GM12878 (cell line): ENCODE results near the gene CFAP52. TPM values are rescaled to one million over a fixed set of nuclear protein-coding genes. Genes with fewer than 3 reads are reported as not detected.

Experiments
- ATAC-seq: fragments of 200-7000 bp; cut with Tn5 transposase; 3 replicates; pipeline ENCODE4 v1.9.1; 2020; ENCODE audit warnings: mild to moderate bottlenecking, moderate library complexity
- BruUV-seq: library from RNA; stranded (reverse); fragments of 400-500 nt; replicated peaks from 2 replicates; lab custom pipeline; 2021; lab: Mats Ljungman, UMichigan
- CTCF ChIA-PET: fragments of 300-600 bp; sonication (Branson Sonifier 250); formaldehyde crosslinking; extraction: SDS; loops from one replicate; lab custom pipeline; 2021; ENCODE audit warnings: inconsistent platforms; lab: Yijun Ruan, JAX
- POLR2A ChIA-PET: fragments of 350-600 bp; formaldehyde crosslinking; extraction: SDS; loops from one replicate; lab custom pipeline; 2021; ENCODE audit warnings: inconsistent platforms; lab: Charles Lee
- RAD21 ChIA-PET: fragments of 300-600 bp; sonication (Branson Sonifier 250); formaldehyde crosslinking; loops from one replicate; lab custom pipeline; 2023; ENCODE audit warnings: antibody characterized with exemption; ENCODE audit not compliant: unreplicated experiment; lab: Charles Lee
- SMC1A ChIA-PET: fragments of 300-600 bp; sonication (Branson Sonifier 250); formaldehyde crosslinking; loops from one replicate; lab custom pipeline; 2023; ENCODE audit not compliant: unreplicated experiment, uncharacterized antibody; lab: Charles Lee
- DNase-seq: peaks from one replicate; pipeline ENCODE4 v3.0.0-alpha.2; 2011; ENCODE audit warnings: low read depth, low spot score
- FAIRE-seq: peaks from 3 replicates; lab custom pipeline; 2011; peaks lifted over from hg19 to GRCh38; lab: Jason Lieb, UNC
- H2AFZ ChIP-seq: 2 replicates; pipeline ENCODE4 v1.6.0; 2011; ENCODE audit warnings: low read depth, low read length, control low read depth; ENCODE audit not compliant: control insufficient read depth
- H3K27ac ChIP-seq: 2 replicates; pipeline ENCODE4 v1.5.1; 2011; ENCODE audit warnings: control low read depth; ENCODE audit not compliant: control insufficient read depth, insufficient read depth
- H3K27me3 ChIP-seq, 2 experiments: replicated peaks in 1 of 2; 2 replicates each; pipeline versions ENCODE4 v1.6.0 to v1.6.1; 2011; ENCODE audit warnings: low read length in 1 of 2; ENCODE audit not compliant: control insufficient read depth in 2 of 2, insufficient read depth in 2 of 2
- H3K36me3 ChIP-seq, 2 experiments: 2 replicates each; pipeline ENCODE4 v1.5.1; 2011; ENCODE audit warnings: low read length in 1 of 2; ENCODE audit not compliant: control insufficient read depth in 2 of 2, insufficient read depth in 2 of 2
- H3K4me1 ChIP-seq: 2 replicates; pipeline ENCODE4 v1.6.1; 2011; ENCODE audit warnings: mild to moderate bottlenecking, low read length, moderate library complexity, mixed read lengths; ENCODE audit not compliant: control insufficient read depth, insufficient read depth
- H3K4me2 ChIP-seq: 2 replicates; pipeline ENCODE4 v1.6.0; 2011; ENCODE audit warnings: control low read depth; ENCODE audit not compliant: control insufficient read depth, insufficient read depth
- H3K4me3 ChIP-seq: fragments of 200-600 bp; sonication (generic); 2 replicates; pipeline ENCODE4 v1.5.1; 2016
- H3K79me2 ChIP-seq: 2 replicates; pipeline ENCODE4 v1.6.0; 2011; ENCODE audit warnings: low read length; ENCODE audit not compliant: control insufficient read depth, insufficient read depth
- H3K9ac ChIP-seq: 2 replicates; pipeline ENCODE4 v1.8.0; 2011; ENCODE audit warnings: low read length, control low read depth, mixed read lengths; ENCODE audit not compliant: control insufficient read depth, insufficient read depth
- H3K9me3 ChIP-seq: replicated peaks from 3 replicates; pipeline ENCODE4 v1.5.1; 2011; ENCODE audit warnings: mild to moderate bottlenecking, low read length; ENCODE audit not compliant: control insufficient read depth, insufficient read depth
- H4K20me1 ChIP-seq: 2 replicates; pipeline ENCODE4 v1.6.0; 2011; ENCODE audit not compliant: control insufficient read depth, insufficient read depth
- CBFB ChIP-seq: IDR thresholded peaks from 2 replicates; pipeline ENCODE4 v1.6.1; 2016; ENCODE audit warnings: antibody characterized with exemption, low read depth
- CHD1 ChIP-seq: IDR thresholded peaks from 2 replicates; pipeline ENCODE4 v1.6.1; 2012; ENCODE audit warnings: low read depth, low read length, improper control_type of control experiment
- E2F4 ChIP-seq: IDR thresholded peaks from 2 replicates; pipeline ENCODE4 v1.6.1; 2012; ENCODE audit warnings: low read depth, low read length, improper control_type of control experiment
- EED ChIP-seq: sonication (generic); IDR thresholded peaks from 2 replicates; pipeline ENCODE4 v1.6.1; 2016; ENCODE audit warnings: antibody characterized with exemption, low read depth
- MEF2B ChIP-seq: fragments of 450-650 bp; IDR thresholded peaks from 2 replicates; pipeline ENCODE4 v1.6.1; 2018; ENCODE audit warnings: mild to moderate bottlenecking, moderate library complexity; ENCODE audit not compliant: partially characterized antibody, poor library complexity, severe bottlenecking
- MTA2 ChIP-seq: fragments of 450-650 bp; IDR thresholded peaks from 2 replicates; pipeline ENCODE4 v1.6.1; 2016; ENCODE audit warnings: low read depth, mild to moderate bottlenecking, moderate library complexity
- MYB ChIP-seq: fragments of 150-350 bp; IDR thresholded peaks from 2 replicates; pipeline ENCODE4 v1.6.1; 2014; ENCODE audit warnings: mild to moderate bottlenecking, low read depth, low read length, borderline replicate concordance
- POLR2A ChIP-seq: IDR thresholded peaks from 2 replicates; pipeline ENCODE4 v1.6.1; 2011; ENCODE audit warnings: low read depth, mild to moderate bottlenecking, low read length
- RAD51 ChIP-seq: fragments of 450-650 bp; IDR thresholded peaks from 2 replicates; pipeline ENCODE4 v1.6.1; 2016; ENCODE audit warnings: moderate library complexity, mild to moderate bottlenecking, inconsistent platforms
- SMAD1 ChIP-seq: fragments of 450-650 bp; IDR thresholded peaks from 2 replicates; pipeline ENCODE4 v1.6.1; 2018; ENCODE audit warnings: mild to moderate bottlenecking, low read depth; ENCODE audit not compliant: partially characterized antibody
- SMARCA5 ChIP-seq: fragments of 450-650 bp; IDR thresholded peaks from 2 replicates; pipeline ENCODE4 v1.6.1; 2017; ENCODE audit warnings: mild to moderate bottlenecking
- STAT3 ChIP-seq: IDR thresholded peaks from 2 replicates; pipeline ENCODE4 v1.6.1; 2011; ENCODE audit warnings: low read depth, low read length, improper control_type of control experiment
- TARDBP ChIP-seq: IDR thresholded peaks from 2 replicates; pipeline ENCODE4 v1.6.1; 2016; ENCODE audit warnings: borderline replicate concordance
- TCF3 ChIP-seq: IDR thresholded peaks from 2 replicates; pipeline ENCODE4 v1.6.1; 2012; ENCODE audit warnings: low read depth, mild to moderate bottlenecking, low read length, borderline replicate concordance; ENCODE audit not compliant: insufficient read depth
- TCF7 ChIP-seq: IDR thresholded peaks from 2 replicates; pipeline ENCODE4 v1.6.1; 2014; ENCODE audit warnings: antibody characterized with exemption, borderline replicate concordance
- in situ Hi-C: fragments of 300-500 bp; cut with MboI; formaldehyde crosslinking; loops from 9 replicates; pipeline ENCODE4 v1.14.3; 2018; ENCODE audit warnings: mixed read lengths
- intact Hi-C: fragments of 100-400 bp; cut with micrococcal nuclease; formaldehyde crosslinking; loops from one replicate; pipeline ENCODE4 v1.14.2; 2022; ENCODE audit not compliant: unreplicated experiment
- polyA plus RNA-seq, 11 experiments: library from polyadenylated mRNA; depleted of rRNA in 4 of 11; unstranded in 6 of 11; stranded (reverse) in 5 of 11; fragments of >200 nt; fragmentation: Nextera tagmentation in 4 of 11; fragmentation: Illumina TruSeq in 1 of 11; extraction: Ambion mirVana in 4 of 11; extraction: Trizol in 1 of 11; gene quantifications; 1 replicate in 1 of 11; 2 replicates in 10 of 11; pipeline versions ENCODE4 v1.2.1 to v1.2.3, GENCODE V29; 2011 to 2016; ENCODE audit warnings: inconsistent platforms in 2 of 11, missing spikeins in 2 of 11, low read depth in 1 of 11
- total RNA-seq, 4 experiments: library from RNA; depleted of rRNA in 3 of 4; stranded (reverse); fragments of >200 nt in 3 of 4; fragmentation: Illumina TruSeq in 1 of 4; extraction: Trizol in 1 of 4; gene quantifications; 2 replicates each; pipeline versions ENCODE4 v1.2.1 to v1.2.3, GENCODE V29; 2013 to 2021
- TF ChIP-seq, protein P1 (sequence below): fragments of 450-650 bp; IDR thresholded peaks from 2 replicates; pipeline ENCODE4 v1.6.1; 2017; ENCODE audit warnings: mild to moderate bottlenecking, moderate library complexity

Gene CFAP52
- total and polyA plus RNA-seq, 10 of the 15 experiments (the other 5 are each of a cell fraction or from before 2014, with no cell fraction given) = 0.05 to 0.14 TPM; not detected in 8

GRCh38 chr17:9622961-9623360 is 46.5 kb downstream of the CFAP52 start:
- Histone ChIP-seq H3K27ac (no peak overlapping the region), H3K9me3 (no peaks in the 10 kb centered on the region; the same call in 2 of the 3 replicates), H3K27me3 (no peaks in the 10 kb centered on the region), H3K4me1 (no peaks in the 10 kb centered on the region), H3K79me2 (no peaks in the 10 kb centered on the region), H3K4me3 (no peak overlapping the region), H3K36me3 (no peaks in the 10 kb centered on the region), H2AFZ (no peak overlapping the region), H3K4me2 (no peak overlapping the region), H3K9ac (no peak overlapping the region), H4K20me1 (no peaks in the 10 kb centered on the region)
- ChIA-PET RAD21 (no interaction called here), SMC1A (no interaction called here), CTCF (no interaction called here), POLR2A (no interaction called here)
- DNase-seq (no peak), FAIRE-seq (no peak), ATAC-seq (no peak)
- no TSS peak for BruUV-seq
- no peak for TF ChIP-seq MTA2
- TF ChIP-seq EED = no peak
- TF ChIP-seq, protein P1, sequence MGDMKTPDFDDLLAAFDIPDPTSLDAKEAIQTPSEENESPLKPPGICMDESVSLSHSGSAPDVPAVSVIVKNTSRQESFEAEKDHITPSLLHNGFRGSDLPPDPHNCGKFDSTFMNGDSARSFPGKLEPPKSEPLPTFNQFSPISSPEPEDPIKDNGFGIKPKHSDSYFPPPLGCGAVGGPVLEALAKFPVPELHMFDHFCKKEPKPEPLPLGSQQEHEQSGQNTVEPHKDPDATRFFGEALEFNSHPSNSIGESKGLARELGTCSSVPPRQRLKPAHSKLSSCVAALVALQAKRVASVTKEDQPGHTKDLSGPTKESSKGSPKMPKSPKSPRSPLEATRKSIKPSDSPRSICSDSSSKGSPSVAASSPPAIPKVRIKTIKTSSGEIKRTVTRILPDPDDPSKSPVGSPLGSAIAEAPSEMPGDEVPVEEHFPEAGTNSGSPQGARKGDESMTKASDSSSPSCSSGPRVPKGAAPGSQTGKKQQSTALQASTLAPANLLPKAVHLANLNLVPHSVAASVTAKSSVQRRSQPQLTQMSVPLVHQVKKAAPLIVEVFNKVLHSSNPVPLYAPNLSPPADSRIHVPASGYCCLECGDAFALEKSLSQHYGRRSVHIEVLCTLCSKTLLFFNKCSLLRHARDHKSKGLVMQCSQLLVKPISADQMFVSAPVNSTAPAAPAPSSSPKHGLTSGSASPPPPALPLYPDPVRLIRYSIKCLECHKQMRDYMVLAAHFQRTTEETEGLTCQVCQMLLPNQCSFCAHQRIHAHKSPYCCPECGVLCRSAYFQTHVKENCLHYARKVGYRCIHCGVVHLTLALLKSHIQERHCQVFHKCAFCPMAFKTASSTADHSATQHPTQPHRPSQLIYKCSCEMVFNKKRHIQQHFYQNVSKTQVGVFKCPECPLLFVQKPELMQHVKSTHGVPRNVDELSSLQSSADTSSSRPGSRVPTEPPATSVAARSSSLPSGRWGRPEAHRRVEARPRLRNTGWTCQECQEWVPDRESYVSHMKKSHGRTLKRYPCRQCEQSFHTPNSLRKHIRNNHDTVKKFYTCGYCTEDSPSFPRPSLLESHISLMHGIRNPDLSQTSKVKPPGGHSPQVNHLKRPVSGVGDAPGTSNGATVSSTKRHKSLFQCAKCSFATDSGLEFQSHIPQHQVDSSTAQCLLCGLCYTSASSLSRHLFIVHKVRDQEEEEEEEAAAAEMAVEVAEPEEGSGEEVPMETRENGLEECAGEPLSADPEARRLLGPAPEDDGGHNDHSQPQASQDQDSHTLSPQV = no peak
- TF ChIP-seq TCF7 = no peak
- TF ChIP-seq MEF2B = no peak
- no peak for TF ChIP-seq SMARCA5
- no peak for TF ChIP-seq CHD1
- TF ChIP-seq POLR2A = no peak
- no peak for TF ChIP-seq TCF3
- TF ChIP-seq RAD51 = no peak
- TF ChIP-seq MYB = no peak
- TF ChIP-seq CBFB = no peak
- TF ChIP-seq E2F4 = no peak
- TF ChIP-seq TARDBP = no peak
- no peak for TF ChIP-seq SMAD1
- TF ChIP-seq STAT3 = no peak
- intact Hi-C loops (no loop called here), in situ Hi-C loops (no loop called here)
